ENCODE results near the gene S100A11.

The S100A11 gene

GRCh38 chr1:152034324-152034653, 2.5 kb downstream of the S100A11 start:
- DNase-seq (ENCODE audit: low read depth, low spot score) = no peak
- peak overlapping the region; percentile 93 for H3K4me3 ChIP-seq (ENCODE audit: low read depth, low read length)
- TF ChIP-seq, protein P1, sequence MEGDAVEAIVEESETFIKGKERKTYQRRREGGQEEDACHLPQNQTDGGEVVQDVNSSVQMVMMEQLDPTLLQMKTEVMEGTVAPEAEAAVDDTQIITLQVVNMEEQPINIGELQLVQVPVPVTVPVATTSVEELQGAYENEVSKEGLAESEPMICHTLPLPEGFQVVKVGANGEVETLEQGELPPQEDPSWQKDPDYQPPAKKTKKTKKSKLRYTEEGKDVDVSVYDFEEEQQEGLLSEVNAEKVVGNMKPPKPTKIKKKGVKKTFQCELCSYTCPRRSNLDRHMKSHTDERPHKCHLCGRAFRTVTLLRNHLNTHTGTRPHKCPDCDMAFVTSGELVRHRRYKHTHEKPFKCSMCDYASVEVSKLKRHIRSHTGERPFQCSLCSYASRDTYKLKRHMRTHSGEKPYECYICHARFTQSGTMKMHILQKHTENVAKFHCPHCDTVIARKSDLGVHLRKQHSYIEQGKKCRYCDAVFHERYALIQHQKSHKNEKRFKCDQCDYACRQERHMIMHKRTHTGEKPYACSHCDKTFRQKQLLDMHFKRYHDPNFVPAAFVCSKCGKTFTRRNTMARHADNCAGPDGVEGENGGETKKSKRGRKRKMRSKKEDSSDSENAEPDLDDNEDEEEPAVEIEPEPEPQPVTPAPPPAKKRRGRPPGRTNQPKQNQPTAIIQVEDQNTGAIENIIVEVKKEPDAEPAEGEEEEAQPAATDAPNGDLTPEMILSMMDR (IDR thresholded peaks at IDR 0.05; ENCODE audit: low read depth, low read length) = no peak
- in situ Hi-C loops (cut with HindIII; ENCODE audit: low sequenced_read_pairs) = no loop called here

DNA sequence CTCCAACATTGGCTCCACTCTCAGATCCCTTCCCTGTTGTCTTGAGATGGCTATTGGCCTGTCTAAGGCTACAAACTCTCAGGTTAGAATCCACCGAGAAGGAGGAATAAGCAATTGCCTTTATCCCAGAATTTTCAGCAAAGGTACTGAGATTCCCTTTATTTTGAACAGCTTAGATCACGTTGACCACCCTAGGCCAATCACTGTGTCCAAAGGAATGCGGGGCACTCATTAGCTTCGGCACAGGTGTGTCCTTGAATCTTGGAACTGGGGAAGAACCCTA, 6.9 kb downstream of the S100A11 start:
- H3K4me3 ChIP-seq (ENCODE audit: low read depth, low read length) = no peak overlapping the region
- in situ Hi-C loops (cut with HindIII; ENCODE audit: low sequenced_read_pairs) = no loop called here
- DNase-seq (ENCODE audit: low read depth, low spot score) = no peak
- TF ChIP-seq, protein P1 (IDR thresholded peaks at IDR 0.05; ENCODE audit: low read depth, low read length) = no peak

GRCh38 chr1:152029144-152029928, 7.5 kb downstream of the S100A11 start:
- TF ChIP-seq, protein P1 (IDR thresholded peaks at IDR 0.05; ENCODE audit: low read depth, low read length) = no peak
- in situ Hi-C loops (cut with HindIII; ENCODE audit: low sequenced_read_pairs) = no loop called here
- peak; percentile 65 for DNase-seq (ENCODE audit: low read depth, low spot score)
- H3K4me3 ChIP-seq (ENCODE audit: low read depth, low read length) = no peak overlapping the region

DNA sequence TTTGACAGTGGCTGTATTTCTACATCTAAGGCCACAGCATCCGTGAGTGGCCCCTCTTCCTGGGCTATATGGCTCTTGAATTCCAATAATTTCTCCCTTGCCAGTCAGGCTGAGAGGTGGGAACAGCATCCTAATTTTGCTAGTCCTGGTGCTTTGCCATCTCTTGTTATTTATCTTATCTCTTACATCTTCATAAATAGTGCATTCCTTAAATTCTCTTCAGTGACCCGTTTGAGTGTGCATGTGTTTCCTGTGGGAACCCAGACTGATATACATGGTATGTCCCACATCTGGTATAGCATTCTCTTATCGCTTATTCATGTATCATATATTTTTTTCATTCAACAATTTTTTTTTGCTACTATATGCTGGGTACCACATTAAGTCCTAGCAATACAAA, 9.9 kb downstream of the S100A11 start:
- in situ Hi-C loops (cut with HindIII; ENCODE audit: low sequenced_read_pairs) = no loop called here
- DNase-seq (ENCODE audit: low read depth, low spot score) = no peak
- no peak overlapping the region for H3K4me3 ChIP-seq (ENCODE audit: low read depth, low read length)
- TF ChIP-seq, protein P1 (IDR thresholded peaks at IDR 0.05; ENCODE audit: low read depth, low read length) = no peak

DNA sequence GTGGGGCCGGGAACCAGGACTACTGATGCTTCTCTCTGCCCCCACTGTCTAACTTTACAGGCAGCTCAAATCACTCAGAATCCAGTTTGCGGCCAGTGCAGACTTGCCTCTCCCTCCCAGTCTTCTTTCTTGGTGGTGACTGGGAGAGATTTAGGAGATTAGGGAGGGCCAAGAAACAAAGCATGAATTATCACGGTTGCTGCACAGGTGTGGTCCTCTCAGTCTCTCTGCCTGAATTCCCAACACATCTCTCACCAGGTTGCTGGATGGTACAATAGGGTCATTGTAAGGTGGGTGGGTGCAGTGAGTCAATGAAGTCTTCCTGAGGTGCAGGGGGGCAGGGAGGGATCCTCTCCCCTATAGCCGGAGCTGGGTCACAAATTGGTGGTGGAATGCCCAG, 12.6 kb downstream of the S100A11 start:
- in situ Hi-C loops (cut with HindIII; ENCODE audit: low sequenced_read_pairs) = loop anchor here (25.0 kb wide), 1 partner anchor 112 kb away; the partner anchor contains the start of gene THEM4
- H3K4me3 ChIP-seq (ENCODE audit: low read depth, low read length) = no peak overlapping the region
- TF ChIP-seq, protein P1 (IDR thresholded peaks at IDR 0.05; ENCODE audit: low read depth, low read length) = no peak
- DNase-seq (ENCODE audit: low read depth, low spot score) = no peak

- no peak for DNase-seq (ENCODE audit: low read depth, low spot score)
- TF ChIP-seq, protein P1 (IDR thresholded peaks at IDR 0.05; ENCODE audit: low read depth, low read length) = no peak
- H3K4me3 ChIP-seq (ENCODE audit: low read depth, low read length) = no peak overlapping the region
- in situ Hi-C loops (cut with HindIII; ENCODE audit: low sequenced_read_pairs) = loop anchor here (25.0 kb wide), 1 partner anchor 111 kb away; the partner anchor contains the start of gene THEM4
Measured at GRCh38 chr1:152023221-152023620, 13.6 kb downstream of the S100A11 start.
